ENCODE results near the gene APBA2.
"Not testable (repeated sequence)": the region's sequence is repeated elsewhere in the genome, so short reads cannot be mapped to it uniquely, and the experiment has no call there.

The APBA2 gene

GRCh38 chr15:29044503-29044901, 158.7 kb downstream of the APBA2 start:
- DNase-seq: peak; percentile 6

GRCh38 chr15:29045161-29045560, 159.4 kb downstream of the APBA2 start:
- not testable (repeated sequence) for DNase-seq

- no peak for DNase-seq
Measured at GRCh38 chr15:29045717-29046116, 159.9 kb downstream of the APBA2 start.

GRCh38 chr15:29046281-29046810, 160.6 kb downstream of the APBA2 start:
- DNase-seq: peak; percentile 42

- DNase-seq: no peak
Measured at GRCh38 chr15:29046977-29047376, 161.2 kb downstream of the APBA2 start.

GRCh38 chr15:29048011-29048410, 162.2 kb downstream of the APBA2 start:
- DNase-seq: no peak

- DNase-seq: no peak
Measured at GRCh38 chr15:29050870-29051269, 165.1 kb downstream of the APBA2 start.

GRCh38 chr15:29051422-29051821, 165.6 kb downstream of the APBA2 start:
- DNase-seq: no peak

GRCh38 chr15:29053006-29053405, 167.2 kb downstream of the APBA2 start:
- no peak for DNase-seq

GRCh38 chr15:29053661-29054131, 167.9 kb downstream of the APBA2 start:
- no peak for DNase-seq

- no peak for DNase-seq
Measured at GRCh38 chr15:29054171-29055045, 168.6 kb downstream of the APBA2 start.

- no peak for DNase-seq
Measured at GRCh38 chr15:29055876-29056275, 170.1 kb downstream of the APBA2 start.

- no peak for DNase-seq
Measured at GRCh38 chr15:29056839-29057450, 171.2 kb downstream of the APBA2 start.

- DNase-seq: no peak
Measured at GRCh38 chr15:29057856-29058255, 172.1 kb downstream of the APBA2 start.

GRCh38 chr15:29058903-29059539, 173.2 kb downstream of the APBA2 start:
- DNase-seq: no peak

- DNase-seq: no peak
Measured at GRCh38 chr15:29059871-29060640, 174.3 kb downstream of the APBA2 start.

- DNase-seq: no peak
Measured at GRCh38 chr15:29061746-29062145, 176.0 kb downstream of the APBA2 start.

GRCh38 chr15:29062179-29062591, 176.4 kb downstream of the APBA2 start:
- no peak for DNase-seq

- DNase-seq: no peak
Measured at GRCh38 chr15:29062626-29063025, 176.9 kb downstream of the APBA2 start.

- DNase-seq: no peak
Measured at GRCh38 chr15:29063646-29064045, 177.9 kb downstream of the APBA2 start.

GRCh38 chr15:29064290-29064689, 178.5 kb downstream of the APBA2 start:
- DNase-seq: no peak

- no peak for DNase-seq
Measured at GRCh38 chr15:29064731-29065130, 179.0 kb downstream of the APBA2 start.

- no peak for DNase-seq
Measured at GRCh38 chr15:29065571-29065970, 179.8 kb downstream of the APBA2 start.
